ENCODE data around the gene ELMOD1. TPM values are rescaled to one million over a fixed set of nuclear protein-coding genes. Genes with fewer than 3 reads are reported as not detected.

The ELMOD1 gene
- total RNA-seq, 1 donor from 2014 or later: 0.55 TPM

GRCh38 chr11:107710301-107710700, 119.4 kb downstream of the ELMOD1 start:
- DNase-seq (ENCODE audit: low spot score, unreplicated experiment): no peak
- H3K36me3 Mint-ChIP-seq (ENCODE audit: insufficient read depth): no peaks in the 10 kb centered on the region
- H3K9me3 Mint-ChIP-seq (ENCODE audit: low read depth): no peaks in the 10 kb centered on the region
- TF ChIP-seq, protein P1, sequence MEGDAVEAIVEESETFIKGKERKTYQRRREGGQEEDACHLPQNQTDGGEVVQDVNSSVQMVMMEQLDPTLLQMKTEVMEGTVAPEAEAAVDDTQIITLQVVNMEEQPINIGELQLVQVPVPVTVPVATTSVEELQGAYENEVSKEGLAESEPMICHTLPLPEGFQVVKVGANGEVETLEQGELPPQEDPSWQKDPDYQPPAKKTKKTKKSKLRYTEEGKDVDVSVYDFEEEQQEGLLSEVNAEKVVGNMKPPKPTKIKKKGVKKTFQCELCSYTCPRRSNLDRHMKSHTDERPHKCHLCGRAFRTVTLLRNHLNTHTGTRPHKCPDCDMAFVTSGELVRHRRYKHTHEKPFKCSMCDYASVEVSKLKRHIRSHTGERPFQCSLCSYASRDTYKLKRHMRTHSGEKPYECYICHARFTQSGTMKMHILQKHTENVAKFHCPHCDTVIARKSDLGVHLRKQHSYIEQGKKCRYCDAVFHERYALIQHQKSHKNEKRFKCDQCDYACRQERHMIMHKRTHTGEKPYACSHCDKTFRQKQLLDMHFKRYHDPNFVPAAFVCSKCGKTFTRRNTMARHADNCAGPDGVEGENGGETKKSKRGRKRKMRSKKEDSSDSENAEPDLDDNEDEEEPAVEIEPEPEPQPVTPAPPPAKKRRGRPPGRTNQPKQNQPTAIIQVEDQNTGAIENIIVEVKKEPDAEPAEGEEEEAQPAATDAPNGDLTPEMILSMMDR (IDR thresholded peaks at IDR 0.05; ENCODE audit: unreplicated experiment): no peak
- H3K27me3 Mint-ChIP-seq: peaks cover 3% of the 10 kb centered on the region
- peaks cover 37% of the 10 kb centered on the region for H3K4me1 Mint-ChIP-seq (ENCODE audit: low read depth)
- no peak overlapping the region for H3K4me3 Mint-ChIP-seq (ENCODE audit: low read depth)
- no peak overlapping the region for H3K27ac Mint-ChIP-seq

- no peaks in the 10 kb centered on the region for H3K36me3 Mint-ChIP-seq (ENCODE audit: insufficient read depth)
- peaks cover 37% of the 10 kb centered on the region for H3K4me1 Mint-ChIP-seq (ENCODE audit: low read depth)
- H3K9me3 Mint-ChIP-seq (ENCODE audit: low read depth): no peaks in the 10 kb centered on the region
- H3K27me3 Mint-ChIP-seq: peaks cover 3% of the 10 kb centered on the region
- TF ChIP-seq, protein P1 (IDR thresholded peaks at IDR 0.05; ENCODE audit: unreplicated experiment): no peak
- H3K4me3 Mint-ChIP-seq (ENCODE audit: low read depth): no peak within 1 kb of the TSS
- DNase-seq (ENCODE audit: low spot score, unreplicated experiment): no peak
- no peak within 1 kb of the TSS for H3K27ac Mint-ChIP-seq
Measured at GRCh38 chr11:107711861-107712755, 121.2 kb downstream of the ELMOD1 start, which contains the start of gene SLN. SLN (minus strand) TSS chr11:107712056.

GRCh38 chr11:107713009-107713408, 122.1 kb downstream of the ELMOD1 start:
- no peak for DNase-seq (ENCODE audit: low spot score, unreplicated experiment)
- TF ChIP-seq, protein P1 (IDR thresholded peaks at IDR 0.05; ENCODE audit: unreplicated experiment): no peak
- Mint-ChIP-seq H3K9me3 (ENCODE audit: low read depth) (no peaks in the 10 kb centered on the region), H3K36me3 (ENCODE audit: insufficient read depth) (no peaks in the 10 kb centered on the region), H3K27ac (no peak overlapping the region), H3K27me3 (peaks cover 3% of the 10 kb centered on the region), H3K4me1 (ENCODE audit: low read depth) (peaks cover 32% of the 10 kb centered on the region), H3K4me3 (ENCODE audit: low read depth) (no peak overlapping the region)

Other genes with a start within 250 kb of the ELMOD1 start
- 17.9 and 18.6 TPM in 2 replicates for gene CWF19L2, start 133.3 kb upstream of the ELMOD1 start, total RNA-seq
- gene ALKBH8, start 25.4 kb upstream of the ELMOD1 start, total RNA-seq: 6.9 and 8.1 TPM in 2 replicates
- 0.67 TPM in 1 of 2 replicates, not detected in the other for gene SLN, start 120.9 kb downstream of the ELMOD1 start, total RNA-seq